Hematopoietic multipotent progenitor cell (in vitro differentiated cells): Measurements from ENCODE around the gene DST. TPM values are rescaled to one million over a fixed set of nuclear protein-coding genes. Genes with fewer than 3 reads are reported as not detected.

Source experiments
- DNase-seq, 3 donors: peaks; one replicate each; pipeline ENCODE4 v3.0.0-alpha.2; 2011 to 2015; ENCODE audit warnings: low read depth in 2 of 3, low spot score in 2 of 3
- total RNA-seq: library from RNA; depleted of rRNA; stranded (reverse); fragments of >200 nt; gene quantifications from one replicate; pipeline ENCODE4 v1.2.3, GENCODE V29; 2012

The DST gene
- total RNA-seq, 1 donor = 53.3 TPM

GRCh38 chr6:56450882-56451739 is 191.6 kb downstream of the DST start:
- no peak for DNase-seq

- DNase-seq = no peak
Observed at GRCh38 chr6:56450376-56450775, 192.3 kb downstream of the DST start.

GRCh38 chr6:56448046-56448445 is 194.6 kb downstream of the DST start:
- DNase-seq = no peak

- no peak for DNase-seq
Observed at GRCh38 chr6:56445818-56446217, 196.9 kb downstream of the DST start.

GRCh38 chr6:56444855-56445254 is 197.8 kb downstream of the DST start:
- DNase-seq = no peak

- no peak for DNase-seq
Observed at GRCh38 chr6:56440551-56440981, 202.1 kb downstream of the DST start.

- no peak for DNase-seq
Observed at GRCh38 chr6:56437171-56437900, 205.4 kb downstream of the DST start.

- no peak for DNase-seq
Observed at GRCh38 chr6:56435754-56436153, 206.9 kb downstream of the DST start.

GRCh38 chr6:56435326-56435725 is 207.4 kb downstream of the DST start:
- DNase-seq = no peak

- DNase-seq = no peak
Observed at GRCh38 chr6:56434606-56435005, 208.1 kb downstream of the DST start.

GRCh38 chr6:56433119-56433518 is 209.6 kb downstream of the DST start:
- no peak for DNase-seq

- DNase-seq = no peak
Observed at GRCh38 chr6:56432194-56432593, 210.5 kb downstream of the DST start.

- DNase-seq = no peak
Observed at GRCh38 chr6:56430629-56431600, 211.8 kb downstream of the DST start.

GRCh38 chr6:56424542-56425083 is 218.1 kb downstream of the DST start:
- DNase-seq = no peak

GRCh38 chr6:56424064-56424463 is 218.6 kb downstream of the DST start:
- no peak for DNase-seq

GRCh38 chr6:56420296-56420695 is 222.4 kb downstream of the DST start:
- no peak for DNase-seq

- no peak for DNase-seq
Observed at GRCh38 chr6:56419191-56419590, 223.5 kb downstream of the DST start.

GRCh38 chr6:56417823-56418222 is 224.9 kb downstream of the DST start:
- DNase-seq = no peak

GRCh38 chr6:56416247-56416646 is 226.4 kb downstream of the DST start:
- DNase-seq = no peak

GRCh38 chr6:56408976-56409375 is 233.7 kb downstream of the DST start:
- no peak for DNase-seq
